DND-41 (cell line): ENCODE measurements around the gene YARS1.

Source experiments
- EZH2 ChIP-seq: IDR thresholded peaks from 3 replicates; pipeline ENCODE4 v1.6.1; 2012; ENCODE audit warnings: borderline replicate concordance, low read depth, mild to moderate bottlenecking, moderate library complexity, low read length, inconsistent platforms; ENCODE audit not compliant: severe bottlenecking
- TF ChIP-seq, protein P1 (sequence below): IDR thresholded peaks from 2 replicates; pipeline ENCODE4 v1.5.1; 2012; ENCODE audit warnings: borderline replicate concordance, low read length, moderate library complexity, mild to moderate bottlenecking; ENCODE audit not compliant: poor library complexity, severe bottlenecking; ENCODE audit errors: extremely low read depth

DNA sequence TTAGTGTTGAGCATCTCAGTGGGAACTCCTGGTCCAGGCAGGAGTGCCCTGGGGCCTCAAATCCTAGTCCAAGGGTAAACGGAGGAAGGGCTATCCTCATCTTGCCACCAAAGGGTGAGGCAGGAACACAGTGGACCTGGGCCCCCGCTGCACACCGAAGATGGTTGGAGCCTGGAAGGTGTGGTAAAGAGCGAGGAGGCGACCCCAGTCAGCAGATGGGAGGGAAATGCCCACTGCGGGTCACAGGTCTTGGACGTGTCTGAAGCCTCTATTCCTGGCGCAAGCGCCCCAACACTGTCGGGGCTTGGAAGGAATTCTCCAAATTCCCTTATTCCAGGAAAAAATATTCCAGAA lies 76.1 kb downstream of the YARS1 start:
- TF ChIP-seq, protein P1, sequence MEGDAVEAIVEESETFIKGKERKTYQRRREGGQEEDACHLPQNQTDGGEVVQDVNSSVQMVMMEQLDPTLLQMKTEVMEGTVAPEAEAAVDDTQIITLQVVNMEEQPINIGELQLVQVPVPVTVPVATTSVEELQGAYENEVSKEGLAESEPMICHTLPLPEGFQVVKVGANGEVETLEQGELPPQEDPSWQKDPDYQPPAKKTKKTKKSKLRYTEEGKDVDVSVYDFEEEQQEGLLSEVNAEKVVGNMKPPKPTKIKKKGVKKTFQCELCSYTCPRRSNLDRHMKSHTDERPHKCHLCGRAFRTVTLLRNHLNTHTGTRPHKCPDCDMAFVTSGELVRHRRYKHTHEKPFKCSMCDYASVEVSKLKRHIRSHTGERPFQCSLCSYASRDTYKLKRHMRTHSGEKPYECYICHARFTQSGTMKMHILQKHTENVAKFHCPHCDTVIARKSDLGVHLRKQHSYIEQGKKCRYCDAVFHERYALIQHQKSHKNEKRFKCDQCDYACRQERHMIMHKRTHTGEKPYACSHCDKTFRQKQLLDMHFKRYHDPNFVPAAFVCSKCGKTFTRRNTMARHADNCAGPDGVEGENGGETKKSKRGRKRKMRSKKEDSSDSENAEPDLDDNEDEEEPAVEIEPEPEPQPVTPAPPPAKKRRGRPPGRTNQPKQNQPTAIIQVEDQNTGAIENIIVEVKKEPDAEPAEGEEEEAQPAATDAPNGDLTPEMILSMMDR, result no peak
- TF ChIP-seq EZH2, result peak; percentile 69
